ENCODE measurements around the gene DRGX. TPM values are rescaled to one million over a fixed set of nuclear protein-coding genes. Genes with fewer than 3 reads are reported as not detected.

The DRGX gene
- not detected for total RNA-seq
- long read RNA-seq = 0 reads

- DNase-seq (ENCODE audit: low spot score) = no peak
Observed at GRCh38 chr10:49395741-49396665, at the start of gene DRGX. TSS of gene DRGX (minus strand) at chr10:49396089. CDS start at chr10:49395440, 649 bp downstream.

- DNase-seq (ENCODE audit: low spot score) = no peak
Observed at GRCh38 chr10:49444349-49444748, 48.5 kb upstream of the DRGX start.

- DNase-seq (ENCODE audit: low spot score) = no peak
Observed at GRCh38 chr10:49442863-49443262, 47.0 kb upstream of the DRGX start.

- no peak for DNase-seq (ENCODE audit: low spot score)
Observed at GRCh38 chr10:49441488-49442476, 45.9 kb upstream of the DRGX start.

GRCh38 chr10:49435225-49435624 lies 39.3 kb upstream of the DRGX start:
- DNase-seq (ENCODE audit: low spot score) = no peak

GRCh38 chr10:49433069-49433468 lies 37.2 kb upstream of the DRGX start:
- no peak for DNase-seq (ENCODE audit: low spot score)

GRCh38 chr10:49431426-49431825 lies 35.5 kb upstream of the DRGX start:
- DNase-seq (ENCODE audit: low spot score) = no peak

GRCh38 chr10:49429458-49429857 lies 33.6 kb upstream of the DRGX start:
- DNase-seq (ENCODE audit: low spot score) = no peak

GRCh38 chr10:49426490-49427360 lies 30.8 kb upstream of the DRGX start:
- no peak for DNase-seq (ENCODE audit: low spot score)

GRCh38 chr10:49419005-49419404 lies 23.1 kb upstream of the DRGX start:
- DNase-seq (ENCODE audit: low spot score) = no peak

- DNase-seq (ENCODE audit: low spot score) = no peak
Observed at GRCh38 chr10:49418328-49418727, 22.4 kb upstream of the DRGX start.

GRCh38 chr10:49418053-49418326 lies 22.1 kb upstream of the DRGX start:
- no peak for DNase-seq (ENCODE audit: low spot score)

GRCh38 chr10:49417311-49418052 lies 21.6 kb upstream of the DRGX start:
- no peak for DNase-seq (ENCODE audit: low spot score)

- DNase-seq (ENCODE audit: low spot score) = no peak
Observed at GRCh38 chr10:49415846-49416245, 20.0 kb upstream of the DRGX start.

- no peak for DNase-seq (ENCODE audit: low spot score)
Observed at GRCh38 chr10:49415109-49415508, 19.2 kb upstream of the DRGX start.

- no peak for DNase-seq (ENCODE audit: low spot score)
Observed at GRCh38 chr10:49414496-49414895, 18.6 kb upstream of the DRGX start.

- no peak for DNase-seq (ENCODE audit: low spot score)
Observed at GRCh38 chr10:49412571-49412970, 16.7 kb upstream of the DRGX start.

- no peak for DNase-seq (ENCODE audit: low spot score)
Observed at GRCh38 chr10:49410365-49411074, 14.6 kb upstream of the DRGX start.

- no peak for DNase-seq (ENCODE audit: low spot score)
Observed at GRCh38 chr10:49409755-49410154, 13.9 kb upstream of the DRGX start.

Measured in mesenteric fat pad (tissue), 1 donor.